Measurements from ENCODE around the gene MYL5.
"Not testable (repeated sequence)": the region's sequence is repeated elsewhere in the genome, so short reads cannot be mapped to it uniquely, and the experiment has no call there.

MYL5 gene

GRCh38 chr4:635851-636627 lies 38.3 kb upstream of the MYL5 start:
- no peak for DNase-seq (ENCODE audit: low spot score)

DNA sequence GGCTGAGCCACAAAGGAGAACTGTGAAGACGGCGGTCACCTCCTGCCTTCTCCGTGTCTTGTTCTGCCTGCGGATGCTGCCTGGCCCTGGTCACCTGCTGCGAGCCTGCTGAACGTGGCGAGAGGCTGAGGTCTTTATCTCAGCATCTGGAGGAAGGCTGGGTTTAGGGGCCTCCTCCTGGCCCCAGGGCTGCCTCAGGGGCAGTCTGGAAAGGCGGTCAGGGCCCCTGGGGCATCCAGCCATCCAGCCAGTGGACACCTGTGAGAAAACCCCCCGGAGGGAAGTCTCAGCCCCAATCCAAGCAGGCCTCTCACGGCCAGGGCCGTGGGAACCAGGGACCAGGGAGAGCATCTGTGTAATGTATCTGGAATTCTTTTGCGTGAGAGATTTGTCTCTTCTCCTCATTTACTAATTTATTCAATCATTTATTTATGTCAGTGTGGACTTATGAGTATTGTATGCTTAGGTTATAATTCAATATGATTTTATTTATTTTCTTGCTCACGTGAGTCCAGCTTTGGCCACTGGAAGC lies 37.6 kb upstream of the MYL5 start:
- no peak for DNase-seq (ENCODE audit: low spot score)

DNA sequence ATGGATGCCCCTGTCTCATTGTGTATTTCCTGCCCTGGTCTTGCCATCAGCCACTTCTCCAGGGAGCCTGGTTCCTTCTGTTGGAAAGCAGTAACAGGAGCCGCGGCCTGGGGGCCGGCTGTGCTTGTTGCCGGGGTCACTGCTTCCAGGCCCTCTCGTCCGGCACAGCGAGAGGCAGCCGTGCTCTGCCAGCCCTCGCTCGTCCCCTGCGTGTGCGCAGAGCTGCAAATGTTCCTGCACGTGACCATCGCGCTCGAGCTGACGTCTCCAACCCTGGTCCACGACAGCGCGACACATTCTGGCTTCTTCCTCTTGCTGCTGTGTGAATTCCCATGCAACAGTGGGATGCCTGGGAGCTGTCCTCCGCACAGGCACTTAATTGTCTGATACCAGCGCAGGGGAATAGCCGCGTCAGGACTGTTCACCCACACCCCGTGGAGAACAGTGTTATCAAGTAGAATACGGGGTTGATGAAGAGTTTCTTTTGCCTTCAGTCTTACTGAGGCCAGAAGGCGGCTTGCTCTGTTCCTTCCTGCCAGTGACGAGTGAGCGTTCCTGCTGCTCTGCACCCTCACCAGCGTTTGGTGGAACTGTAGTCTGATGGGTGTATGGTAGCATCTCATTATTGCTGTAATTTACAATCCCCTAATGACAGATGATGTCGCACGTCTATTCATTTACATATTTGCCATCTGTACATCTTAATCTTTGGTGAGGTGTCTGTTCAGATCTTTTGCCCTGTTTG lies 36.6 kb upstream of the MYL5 start:
- no peak for DNase-seq (ENCODE audit: low spot score)

- not testable (repeated sequence) for DNase-seq (ENCODE audit: low spot score)
Observed at GRCh38 chr4:642366-642765, 32.0 kb upstream of the MYL5 start.

DNA sequence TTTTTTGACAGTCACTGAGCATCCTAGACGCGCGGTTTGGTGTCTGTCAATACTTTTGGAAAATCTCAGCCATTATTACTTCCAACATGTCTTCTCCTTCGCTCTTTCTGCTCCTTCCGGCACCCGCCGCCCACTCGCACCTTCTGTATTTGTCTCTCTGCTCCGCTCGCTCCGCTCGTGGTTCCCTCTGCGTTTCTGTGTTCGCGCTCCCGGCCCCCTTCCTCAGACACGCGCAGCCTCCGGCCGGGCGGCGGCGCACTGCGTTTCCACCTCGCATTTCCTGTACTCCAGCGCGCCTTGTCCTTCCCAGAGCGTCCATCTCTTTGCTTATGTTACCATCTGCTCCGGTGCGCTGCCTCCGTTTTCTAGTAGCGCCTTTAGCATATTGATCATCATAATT lies 27.9 kb upstream of the MYL5 start:
- no peak for DNase-seq (ENCODE audit: low spot score)

DNA sequence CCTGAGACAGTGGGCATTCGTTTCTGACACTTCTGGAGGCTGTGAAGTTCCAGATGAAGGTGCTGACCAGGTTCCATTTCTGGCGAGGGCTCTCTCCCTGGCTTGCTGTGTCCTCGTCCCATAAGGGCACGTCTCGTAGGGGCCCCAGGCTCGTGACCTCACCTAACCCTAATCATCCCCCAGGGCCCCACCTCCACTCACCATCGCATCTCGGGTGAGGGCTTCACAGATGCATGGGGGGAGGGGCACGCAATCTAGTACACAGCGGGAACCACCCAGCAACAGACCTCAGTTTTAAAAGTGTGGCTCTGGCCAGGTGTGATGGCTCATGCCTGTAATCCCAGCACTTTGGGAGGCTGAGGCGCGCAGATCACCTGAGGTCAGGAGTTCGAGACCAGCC lies 26.9 kb upstream of the MYL5 start:
- DNase-seq (ENCODE audit: low spot score), result no peak

GRCh38 chr4:648579-649292 lies 25.6 kb upstream of the MYL5 start:
- DNase-seq (ENCODE audit: low spot score), result no peak

- no peak for DNase-seq (ENCODE audit: low spot score)
Observed at GRCh38 chr4:649293-649625, 25.1 kb upstream of the MYL5 start.

DNA sequence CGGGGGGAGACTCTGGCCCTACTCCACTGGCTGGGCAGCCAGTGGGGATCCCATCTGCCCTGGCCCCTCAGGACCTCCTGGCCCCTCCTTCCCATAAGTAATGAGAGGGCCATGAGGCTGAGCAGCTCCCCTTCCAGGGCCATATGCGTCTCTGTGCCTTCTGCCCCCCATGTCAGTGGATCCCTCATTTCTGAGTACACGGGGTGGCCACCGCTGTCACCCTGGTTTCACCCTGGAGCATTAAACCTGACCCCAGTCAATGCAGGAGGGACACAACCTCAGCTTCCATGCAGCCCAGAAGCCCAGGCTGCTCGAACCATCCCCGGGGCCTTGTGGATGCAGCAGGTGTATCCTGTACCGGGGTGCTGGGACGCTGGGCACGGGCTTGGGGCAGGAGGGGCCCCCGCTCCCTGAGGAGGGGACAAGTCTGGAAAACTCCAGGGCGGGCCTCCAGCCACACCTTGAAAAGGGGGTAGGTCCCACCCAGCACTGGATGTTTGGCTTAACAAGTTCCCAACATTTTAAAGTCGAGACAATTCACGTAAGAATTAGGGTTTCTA lies 24.5 kb upstream of the MYL5 start:
- no peak for DNase-seq (ENCODE audit: low spot score)

- DNase-seq (ENCODE audit: low spot score), result no peak
Observed at GRCh38 chr4:650461-650860, 23.9 kb upstream of the MYL5 start.

DNA sequence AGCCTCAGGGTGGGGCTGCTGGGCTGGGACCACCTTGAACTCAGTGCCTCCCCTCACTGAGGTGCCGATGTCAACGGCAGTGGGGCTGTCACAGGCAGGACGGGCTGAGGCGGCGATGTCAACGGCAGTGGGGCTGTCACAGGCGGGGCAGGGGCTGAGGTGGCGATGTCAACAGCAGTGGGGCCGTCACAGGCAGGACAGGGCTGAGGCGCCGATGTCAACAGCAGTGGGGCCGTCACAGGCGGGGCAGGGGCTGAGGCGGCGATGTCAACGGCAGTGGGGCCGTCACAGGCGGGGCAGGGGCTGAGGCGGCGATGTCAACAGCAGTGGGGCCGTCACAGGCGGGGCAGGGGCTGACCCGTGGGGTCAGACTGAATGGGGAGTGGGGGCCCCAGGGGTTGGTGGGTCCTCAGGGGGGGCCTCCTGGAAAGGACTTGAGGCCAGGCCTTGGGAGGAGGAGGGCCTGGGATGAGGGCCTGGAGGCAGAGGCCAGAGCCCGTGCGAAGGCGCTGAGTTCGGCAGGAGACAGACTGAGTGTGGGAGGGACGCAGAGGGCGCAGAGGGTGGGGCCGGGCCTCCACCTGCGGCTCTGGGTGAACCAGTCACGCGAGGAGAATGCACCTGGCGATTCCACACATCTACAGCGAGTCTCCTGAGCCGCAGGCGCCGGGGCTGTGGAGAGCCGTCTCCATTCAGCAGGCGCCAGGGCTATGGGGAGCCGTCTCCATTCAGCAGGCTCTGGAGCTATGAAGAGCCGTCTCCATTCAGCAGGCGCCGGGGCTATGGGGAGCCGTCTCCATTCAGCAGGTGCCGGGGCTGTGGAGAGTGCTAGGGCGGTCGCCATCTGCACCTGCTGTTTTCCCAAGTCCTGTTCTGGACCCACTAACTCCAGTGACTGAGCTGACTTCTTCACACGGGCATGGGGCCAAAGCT lies 23.1 kb upstream of the MYL5 start:
- no peak for DNase-seq (ENCODE audit: low spot score)

DNA sequence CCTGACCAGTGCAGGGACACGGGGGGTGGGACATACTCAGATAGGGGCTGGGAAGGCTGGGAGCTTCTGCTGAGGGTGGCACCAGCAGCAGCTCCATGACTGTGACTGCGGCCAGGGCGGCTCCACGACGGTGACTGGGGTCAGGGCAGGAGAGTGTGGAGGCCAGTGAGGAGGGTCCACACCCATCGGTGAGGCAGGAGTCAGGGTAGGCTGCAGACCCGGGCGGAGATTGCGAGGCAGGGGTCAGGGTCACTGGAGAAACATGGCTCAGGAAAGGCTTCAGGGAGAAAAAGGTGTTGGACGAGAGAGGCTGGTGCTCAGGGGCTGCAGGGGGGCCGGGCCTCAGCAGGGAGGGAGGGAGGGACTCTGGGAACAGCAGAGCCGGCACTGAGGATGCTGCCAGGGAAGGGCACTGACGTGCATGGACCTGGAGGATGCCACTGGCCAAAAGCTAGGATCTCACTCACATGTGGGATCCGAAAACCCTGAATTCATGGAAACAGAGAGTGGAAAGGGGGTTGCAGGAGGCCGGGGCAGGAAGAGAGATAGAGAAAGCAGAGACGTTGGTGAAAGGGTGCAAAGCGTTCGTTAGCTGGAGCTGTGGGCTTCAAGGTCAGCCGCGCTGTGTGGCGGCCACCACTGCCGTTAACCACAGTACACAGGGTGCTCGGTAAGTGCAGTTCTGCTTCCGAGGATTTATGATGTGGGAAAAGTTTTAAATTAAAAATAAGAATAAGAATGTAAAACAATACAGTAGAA lies 22.3 kb upstream of the MYL5 start:
- DNase-seq (ENCODE audit: low spot score), result no peak

DNA sequence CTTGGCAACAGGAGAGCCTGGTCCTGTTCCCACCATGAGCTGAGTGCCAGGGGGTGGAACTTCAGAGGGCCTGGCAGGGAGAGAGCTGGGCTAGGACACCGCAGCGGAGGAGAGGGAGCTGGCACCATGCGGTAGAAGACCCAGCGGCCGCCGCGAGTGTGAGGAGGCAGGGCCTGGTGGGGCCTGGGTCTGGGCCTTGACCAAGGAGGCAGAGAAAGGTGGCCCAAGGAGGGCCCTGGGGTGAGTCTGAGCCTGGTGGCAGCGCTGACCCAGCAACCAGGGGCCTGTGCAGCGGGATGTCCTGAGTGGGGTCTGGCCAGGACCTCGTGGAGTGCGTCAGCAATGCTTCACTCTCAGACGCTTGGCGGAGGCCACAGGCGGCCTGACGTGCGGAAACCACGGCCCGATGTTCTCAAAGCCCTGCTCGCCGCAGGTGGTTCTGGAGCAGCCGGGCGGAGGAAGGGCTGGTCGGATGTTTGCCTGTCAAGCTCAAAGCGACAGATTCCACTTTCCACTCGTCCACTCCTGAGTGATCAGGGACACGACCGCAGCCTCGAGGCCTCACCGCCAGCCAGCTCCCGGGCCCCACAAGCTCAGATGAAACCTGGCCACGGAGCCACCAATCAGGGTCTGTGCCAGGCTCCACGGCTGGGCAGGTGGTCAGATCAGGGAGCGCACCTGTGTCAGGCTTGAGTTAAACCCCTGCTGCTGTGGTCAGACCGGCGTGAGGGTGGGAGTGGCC lies 21.1 kb upstream of the MYL5 start:
- DNase-seq (ENCODE audit: low spot score), result no peak

GRCh38 chr4:653831-654502 lies 20.4 kb upstream of the MYL5 start:
- DNase-seq (ENCODE audit: low spot score), result no peak

DNA sequence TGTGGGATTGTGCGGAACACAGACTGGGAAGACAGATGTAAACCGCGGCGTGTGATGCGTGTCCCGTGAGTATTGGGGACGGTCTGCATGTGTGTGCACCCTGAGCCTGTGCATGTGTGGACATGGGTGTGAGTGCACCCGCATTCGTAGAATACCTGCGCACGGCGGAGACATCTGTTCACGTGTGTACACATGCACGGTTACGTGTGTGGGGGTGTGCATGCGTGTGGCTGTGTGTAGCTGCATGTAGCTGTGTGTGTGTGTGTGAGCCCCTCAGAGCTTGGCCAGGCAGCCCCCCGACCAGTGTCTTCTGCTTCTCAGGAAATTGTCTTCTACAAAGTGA lies 19.9 kb upstream of the MYL5 start:
- DNase-seq (ENCODE audit: low spot score), result no peak

- DNase-seq (ENCODE audit: low spot score), result no peak
Observed at GRCh38 chr4:654871-655463, 19.4 kb upstream of the MYL5 start.

DNA sequence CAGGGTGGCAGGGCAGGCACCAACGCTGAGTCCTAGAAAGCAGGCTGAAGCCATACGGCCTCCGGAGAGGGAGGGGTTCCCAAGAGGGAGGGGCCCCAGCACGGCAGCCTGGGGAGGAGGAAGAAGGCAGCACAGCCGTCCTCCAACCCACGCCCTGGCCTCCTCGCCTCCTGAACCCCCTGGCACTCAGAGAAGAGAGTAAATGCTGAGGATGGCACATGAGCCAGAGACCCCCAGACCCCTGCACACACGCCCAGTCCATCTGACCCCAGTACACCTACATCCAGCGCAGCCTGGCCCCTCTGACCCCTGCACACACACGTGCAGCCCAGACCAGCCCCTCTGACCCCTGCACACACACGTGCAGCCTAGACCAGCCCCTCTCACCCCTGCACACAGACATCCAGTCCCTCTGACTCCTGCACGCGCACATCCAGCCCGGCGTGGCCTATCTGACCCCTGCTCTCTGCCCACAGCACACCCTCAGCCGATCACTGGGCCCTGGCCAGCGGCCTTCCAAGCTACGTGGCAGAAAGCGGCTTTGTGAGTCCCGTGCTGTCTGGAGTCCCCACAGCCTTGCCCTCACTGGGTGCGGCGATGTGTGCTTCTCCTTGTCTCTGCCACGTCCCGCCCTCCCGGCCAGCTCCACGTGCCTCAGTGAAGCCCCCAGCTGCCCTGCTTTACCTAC lies 18.7 kb upstream of the MYL5 start:
- no peak for DNase-seq (ENCODE audit: low spot score)

Measured in COLO829 (cell line).